DOHH2 (cell line): Measurements from ENCODE around the gene MBOAT1.

Experiments used
- H3F3A ChIP-seq: fragments of 200-600 bp; sonication (generic), shearing (Covaris generic); 2 replicates; pipeline ENCODE4 v1.6.0; 2016; ENCODE audit warnings: antibody characterized with exemption, mild to moderate bottlenecking; ENCODE audit not compliant: control insufficient read depth, insufficient read depth
- H3K27ac ChIP-seq: fragments of 200-600 bp; sonication (generic); 2 replicates; pipeline ENCODE4 v1.5.1; 2014; ENCODE audit warnings: low read depth, mild to moderate bottlenecking, low read length, moderate library complexity
- H3K27me3 ChIP-seq: fragments of 200-600 bp; sonication (generic); 2 replicates; pipeline ENCODE4 v1.6.1; 2014; ENCODE audit warnings: mild to moderate bottlenecking, low read length, mixed read lengths; ENCODE audit not compliant: control insufficient read depth
- H3K36me3 ChIP-seq: fragments of 200-600 bp; sonication (generic); 2 replicates; pipeline ENCODE4 v1.6.1; 2014; ENCODE audit warnings: mild to moderate bottlenecking, low read length, moderate library complexity, mixed read lengths; ENCODE audit not compliant: control insufficient read depth
- H3K4me1 ChIP-seq: fragments of 200-600 bp; sonication (generic); 2 replicates; pipeline ENCODE4 v1.6.1; 2014; ENCODE audit warnings: mild to moderate bottlenecking, low read length, mixed read lengths; ENCODE audit not compliant: control insufficient read depth
- H3K4me2 ChIP-seq: fragments of 200-600 bp; sonication (generic); 2 replicates; pipeline ENCODE4 v1.6.0; 2014; ENCODE audit warnings: mild to moderate bottlenecking, low read length, moderate library complexity
- H3K4me3 ChIP-seq: fragments of 200-600 bp; sonication (generic); 2 replicates; pipeline ENCODE4 v1.5.1; 2014; ENCODE audit warnings: mild to moderate bottlenecking, low read length, mixed read lengths
- H3K79me2 ChIP-seq: fragments of 200-600 bp; sonication (generic); 2 replicates; pipeline ENCODE4 v1.6.1; 2014; ENCODE audit warnings: mild to moderate bottlenecking, low read length, mixed read lengths; ENCODE audit not compliant: control insufficient read depth
- H3K9me2 ChIP-seq: fragments of 200-600 bp; sonication (generic); replicated peaks from 2 replicates; pipeline ENCODE4 v1.6.1; 2014; ENCODE audit warnings: mild to moderate bottlenecking, low read length, mixed read lengths; ENCODE audit not compliant: control insufficient read depth
- H3K9me3 ChIP-seq: fragments of 200-600 bp; sonication (generic); 2 replicates; pipeline ENCODE4 v1.6.1; 2014; ENCODE audit warnings: antibody characterized with exemption, low read length, mixed read lengths; ENCODE audit not compliant: control insufficient read depth, insufficient read depth
- H4K20me1 ChIP-seq: fragments of 200-600 bp; sonication (generic); 2 replicates; pipeline ENCODE4 v1.6.0; 2014; ENCODE audit warnings: low read depth, mild to moderate bottlenecking, antibody characterized with exemption, low read length, moderate library complexity; ENCODE audit not compliant: control insufficient read depth, insufficient read depth
- CTCF ChIP-seq: fragments of 200-600 bp; sonication (generic); IDR thresholded peaks from one replicate; pipeline ENCODE4 v1.5.1; 2014; ENCODE audit warnings: antibody characterized with exemption, mild to moderate bottlenecking, low read depth, low read length; ENCODE audit not compliant: poor library complexity, severe bottlenecking
- EZH2phosphoT487 ChIP-seq: fragments of 200-600 bp; sonication (generic); IDR thresholded peaks from 2 replicates; pipeline ENCODE4 v1.6.1; 2017; ENCODE audit warnings: borderline replicate concordance, mild to moderate bottlenecking, antibody characterized with exemption, low read length, moderate library complexity, mixed read lengths

Gene MBOAT1

GRCh38 chr6:20197251-20197650 lies 15.0 kb downstream of the MBOAT1 start:
- Histone ChIP-seq H3K9me3 (no peaks in the 10 kb centered on the region), H3K4me3 (no peak overlapping the region), H3K79me2 (no peaks in the 10 kb centered on the region), H3K27me3 (no peaks in the 10 kb centered on the region), H3K27ac (no peak overlapping the region), H3F3A (no peaks in the 10 kb centered on the region), H3K4me1 (no peaks in the 10 kb centered on the region), H3K9me2 (no peaks in the 10 kb centered on the region), H3K36me3 (no peaks in the 10 kb centered on the region), H4K20me1 (no peaks in the 10 kb centered on the region), H3K4me2 (no peak overlapping the region)
- TF ChIP-seq CTCF, result no peak
- TF ChIP-seq EZH2phosphoT487, result no peak

GRCh38 chr6:20192625-20193024 lies 19.6 kb downstream of the MBOAT1 start:
- H3K27ac ChIP-seq, result no peak overlapping the region
- H3K79me2 ChIP-seq, result no peaks in the 10 kb centered on the region

GRCh38 chr6:20191992-20192391 lies 20.3 kb downstream of the MBOAT1 start:
- no peaks in the 10 kb centered on the region for H3K4me1 ChIP-seq
- no peak overlapping the region for H3K27ac ChIP-seq
- H3K27me3 ChIP-seq, result no peaks in the 10 kb centered on the region
- no peaks in the 10 kb centered on the region for H4K20me1 ChIP-seq
- no peak for TF ChIP-seq EZH2phosphoT487
- TF ChIP-seq CTCF, result no peak
- H3K9me2 ChIP-seq, result no peaks in the 10 kb centered on the region
- no peak overlapping the region for H3K4me2 ChIP-seq
- H3K9me3 ChIP-seq, result no peaks in the 10 kb centered on the region
- no peaks in the 10 kb centered on the region for H3F3A ChIP-seq
- no peaks in the 10 kb centered on the region for H3K79me2 ChIP-seq
- no peak overlapping the region for H3K4me3 ChIP-seq
- no peaks in the 10 kb centered on the region for H3K36me3 ChIP-seq

More at GRCh38 chr6:20192625-20193024, 19.6 kb downstream of the MBOAT1 start:
- TF ChIP-seq EZH2phosphoT487 (no peak), CTCF (no peak)
- Histone ChIP-seq H4K20me1 (no peaks in the 10 kb centered on the region), H3F3A (no peaks in the 10 kb centered on the region), H3K4me1 (no peaks in the 10 kb centered on the region), H3K27me3 (no peaks in the 10 kb centered on the region), H3K4me3 (no peak overlapping the region), H3K4me2 (no peak overlapping the region), H3K9me2 (no peaks in the 10 kb centered on the region), H3K36me3 (no peaks in the 10 kb centered on the region), H3K9me3 (no peaks in the 10 kb centered on the region)

GRCh38 chr6:20188630-20189075 lies 23.6 kb downstream of the MBOAT1 start:
- no peaks in the 10 kb centered on the region for H3F3A ChIP-seq
- no peaks in the 10 kb centered on the region for H3K27me3 ChIP-seq

More at GRCh38 chr6:20188630-20189075, 23.6 kb downstream of the MBOAT1 start:
- no peak overlapping the region for H3K4me2 ChIP-seq
- H4K20me1 ChIP-seq, result no peaks in the 10 kb centered on the region
- H3K4me1 ChIP-seq, result no peaks in the 10 kb centered on the region
- no peak for TF ChIP-seq EZH2phosphoT487
- TF ChIP-seq CTCF, result no peak
- no peaks in the 10 kb centered on the region for H3K9me2 ChIP-seq
- H3K79me2 ChIP-seq, result no peaks in the 10 kb centered on the region
- no peak overlapping the region for H3K27ac ChIP-seq
- H3K9me3 ChIP-seq, result no peaks in the 10 kb centered on the region
- no peak overlapping the region for H3K4me3 ChIP-seq
- no peaks in the 10 kb centered on the region for H3K36me3 ChIP-seq
